ENCODE results near the gene JOSD1. TPM values are rescaled to one million over a fixed set of nuclear protein-coding genes. Genes with fewer than 3 reads are reported as not detected.

The JOSD1 gene
- total RNA-seq, 2 donors from 2014 or later, result 45.6 to 83.9 TPM

Other genes with a start within 250 kb of the JOSD1 start
- gene KCNJ4, start 245.7 kb downstream of the JOSD1 start, total RNA-seq, result not detected
- gene KDELR3, start 232.8 kb downstream of the JOSD1 start, total RNA-seq, result 10 to 100 TPM; 16.8 to 52.9 TPM
- 100 to 1,000 TPM; 663 to 682 TPM for gene DDX17, start 194.6 kb downstream of the JOSD1 start, total RNA-seq
- 1 to 10 TPM in 1 of 2 donors, not detected in 1; 3.1 TPM for gene DMC1, start 130.8 kb downstream of the JOSD1 start, total RNA-seq
- 1 to 10 TPM in 1 of 2 donors, under 1 TPM in 1; 0.71 to 1.9 TPM for gene FAM227A, start 44.6 kb downstream of the JOSD1 start, total RNA-seq
- 10 to 100 TPM; 13.8 TPM for gene CBY1, start 44.3 kb downstream of the JOSD1 start, total RNA-seq
- gene TOMM22, start 19.0 kb downstream of the JOSD1 start, total RNA-seq, result 10 to 100 TPM; 16.1 to 35.8 TPM
- gene GTPBP1, start 5.0 kb upstream of the JOSD1 start, total RNA-seq, result 10 to 100 TPM; 42.9 to 73.5 TPM
- 1,000 to 10,000 TPM; 1,125 to 1,215 TPM for gene SUN2, start 55.1 kb upstream of the JOSD1 start, total RNA-seq
- 10 to 100 TPM in 1 of 2 donors, 1 to 10 TPM in 1; 9.5 to 20.8 TPM for gene DNAL4, start 93.2 kb upstream of the JOSD1 start, total RNA-seq
- 10 to 100 TPM; 29.3 to 50.8 TPM for gene NPTXR, start 143.1 kb upstream of the JOSD1 start, total RNA-seq
- 100 to 1,000 TPM in 1 of 2 donors, 10 to 100 TPM in 1; 80.1 to 111 TPM for gene CBX6, start 171.3 kb upstream of the JOSD1 start, total RNA-seq